HepG2 (cell line): Measurements from ENCODE around the gene EHBP1. TPM values are rescaled to one million over a fixed set of nuclear protein-coding genes. Genes with fewer than 3 reads are reported as not detected.

Experiments used
- ATAC-seq: fragments of 200-7000 bp; cut with Tn5 transposase; 3 replicates; pipeline ENCODE4 v1.9.1; 2020; ENCODE audit warnings: mild to moderate bottlenecking, moderate library complexity
- BruUV-seq: library from RNA; stranded (reverse); fragments of 400-500 nt; replicated peaks from 2 replicates; lab custom pipeline; 2021; lab: Mats Ljungman, UMichigan
- CTCF ChIA-PET: fragments of 300-600 bp; formaldehyde crosslinking; extraction: SDS; loops from one replicate; lab custom pipeline; 2021; ENCODE audit warnings: low total read pairs, inconsistent platforms, low intra/inter-chr PET ratio; lab: Yijun Ruan, JAX
- POLR2A ChIA-PET: fragments of 350-600 bp; sonication (Branson Sonifier 250); formaldehyde crosslinking; loops from one replicate; lab custom pipeline; 2020; ENCODE audit warnings: antibody characterized with exemption, inconsistent platforms; lab: Yijun Ruan, JAX
- DNase-seq: peaks from one replicate; pipeline ENCODE4 v3.0.0-alpha.2; 2015; ENCODE audit warnings: low spot score
- FAIRE-seq: peaks from 3 replicates; lab custom pipeline; 2011; peaks lifted over from hg19 to GRCh38; lab: Jason Lieb, UNC
- H2AFZ ChIP-seq: one replicate; pipeline ENCODE4 v1.6.1; 2011; ENCODE audit warnings: low read length, inconsistent platforms
- H3K27ac ChIP-seq: fragments of 300-600 bp; 3 replicates; pipeline ENCODE4 v1.8.0; 2011; ENCODE audit warnings: mixed run types, mild to moderate bottlenecking, mixed read lengths, low read length, inconsistent platforms; ENCODE audit not compliant: insufficient read depth; ENCODE audit errors: extremely low read length
- H3K27me3 ChIP-seq, 2 experiments: fragments of 200-600 bp in 1 of 2; 2 replicates in 1 of 2; 3 replicates in 1 of 2; pipeline versions ENCODE4 v1.6.0 to v1.8.0; 2011; ENCODE audit warnings: low read length in 2 of 2, mild to moderate bottlenecking in 2 of 2, moderate library complexity in 2 of 2, inconsistent platforms in 1 of 2; ENCODE audit not compliant: insufficient read depth in 2 of 2, control insufficient read depth in 1 of 2
- H3K36me3 ChIP-seq, 2 experiments: fragments of 200-600 bp in 1 of 2; replicated peaks in 1 of 2; 2 replicates in 1 of 2; 3 replicates in 1 of 2; pipeline versions ENCODE4 v1.5.1 to v1.8.0; 2011; ENCODE audit warnings: low read length in 2 of 2, inconsistent platforms in 1 of 2; ENCODE audit not compliant: insufficient read depth in 2 of 2, control insufficient read depth in 1 of 2
- H3K4me1 ChIP-seq: 2 replicates; pipeline ENCODE4 v1.5.1; 2012; ENCODE audit warnings: low read length, inconsistent platforms; ENCODE audit not compliant: insufficient read depth
- H3K4me2 ChIP-seq: 2 replicates; pipeline ENCODE4 v1.6.0; 2011; ENCODE audit warnings: low read depth, low read length, inconsistent platforms
- H3K4me3 ChIP-seq, 3 experiments: fragments of 200-600 bp in 1 of 3; sonication (generic), shearing (Covaris generic) in 1 of 3; replicated peaks in 1 of 3; 2 replicates each; pipeline ENCODE4 v1.5.1; 2011 to 2016; ENCODE audit warnings: low read length in 3 of 3, inconsistent platforms in 2 of 3, low read depth in 2 of 3, mild to moderate bottlenecking in 2 of 3, control low read depth in 1 of 3, mixed read lengths in 1 of 3; ENCODE audit not compliant: insufficient read depth in 1 of 3
- H3K79me2 ChIP-seq: one replicate; pipeline ENCODE4 v1.6.1; 2011; ENCODE audit warnings: low read length, inconsistent platforms; ENCODE audit not compliant: insufficient read depth
- H3K9ac ChIP-seq: 2 replicates; pipeline ENCODE4 v1.6.0; 2011; ENCODE audit warnings: mild to moderate bottlenecking, low read depth, low read length, inconsistent platforms; ENCODE audit not compliant: insufficient read depth
- H3K9me3 ChIP-seq: 2 replicates; pipeline ENCODE4 v1.5.1; 2012; ENCODE audit warnings: mild to moderate bottlenecking, low read length
- H4K20me1 ChIP-seq: 2 replicates; pipeline ENCODE4 v1.6.0; 2011; ENCODE audit warnings: inconsistent platforms, mild to moderate bottlenecking, low read length, moderate library complexity; ENCODE audit not compliant: insufficient read depth
- ADNP ChIP-seq: sonication (generic); formaldehyde crosslinking; IDR thresholded peaks from 2 replicates; pipeline ENCODE4 v1.4.0; 2020; ENCODE audit warnings: missing genetic modification reagents
- ATAD3A ChIP-seq: sonication (generic); formaldehyde crosslinking; IDR thresholded peaks from 2 replicates; pipeline ENCODE4 v1.4.0; 2020; ENCODE audit warnings: missing genetic modification reagents
- DPF2 ChIP-seq: sonication (generic); formaldehyde crosslinking; IDR thresholded peaks from 2 replicates; pipeline ENCODE4 v1.4.0; 2020; ENCODE audit warnings: mild to moderate bottlenecking, low read depth, missing genetic modification reagents, borderline replicate concordance
- HNRNPK ChIP-seq: fragments of 200-400 bp; formaldehyde crosslinking; IDR thresholded peaks from 2 replicates; pipeline ENCODE4 v1.6.1; 2018; ENCODE audit warnings: low read length, low read depth, moderate library complexity, mild to moderate bottlenecking; ENCODE audit not compliant: poor library complexity, severe bottlenecking
- KAT8 ChIP-seq: IDR thresholded peaks from 2 replicates; pipeline ENCODE4 v1.6.1; 2016; ENCODE audit warnings: missing genetic modification reagents, missing compliant biosample characterization
- NCOA2 ChIP-seq: sonication (generic); formaldehyde crosslinking; IDR thresholded peaks from 2 replicates; pipeline ENCODE4 v1.8.0; 2022; ENCODE audit warnings: inconsistent platforms
- NFKBIZ ChIP-seq: IDR thresholded peaks from 2 replicates; pipeline ENCODE4 v1.6.1; 2018; ENCODE audit warnings: missing genetic modification reagents, missing compliant biosample characterization
- NR1H2 ChIP-seq: sonication (generic); formaldehyde crosslinking; IDR thresholded peaks from 2 replicates; pipeline ENCODE4 v1.8.1; 2022; ENCODE audit warnings: low read depth, missing genetic modification reagents, borderline replicate concordance
- POLR2AphosphoS2 ChIP-seq: IDR thresholded peaks from 2 replicates; pipeline ENCODE4 v1.6.1; 2011; ENCODE audit warnings: low read depth, low read length, improper control_type of control experiment
- POLR2AphosphoS5 ChIP-seq: IDR thresholded peaks from 2 replicates; pipeline ENCODE4 v1.6.1; 2012; ENCODE audit warnings: low read depth, low read length
- RBM22 ChIP-seq: fragments of 200-400 bp; formaldehyde crosslinking; optimal IDR thresholded peaks from 2 replicates; pipeline ENCODE3; 2017; ENCODE audit warnings: mild to moderate bottlenecking, low read length, moderate library complexity
- SAFB2 ChIP-seq: sonication (generic); formaldehyde crosslinking; IDR thresholded peaks from 2 replicates; pipeline ENCODE4 v1.5.1; 2020; ENCODE audit warnings: missing genetic modification reagents, low read depth, mild to moderate bottlenecking, borderline replicate concordance
- SRSF4 ChIP-seq: fragments of 200-400 bp; formaldehyde crosslinking; IDR thresholded peaks from one replicate; pipeline ENCODE4 v1.6.1; 2018; ENCODE audit warnings: mild to moderate bottlenecking, low read depth, low read length, moderate library complexity; ENCODE audit not compliant: poor library complexity, severe bottlenecking
- SYNCRIP ChIP-seq: fragments of 200-400 bp; formaldehyde crosslinking; IDR thresholded peaks from 2 replicates; pipeline ENCODE4 v1.6.1; 2018; ENCODE audit warnings: mild to moderate bottlenecking, low read depth, low read length; ENCODE audit not compliant: insufficient read depth
- ZNF441 ChIP-seq: sonication (generic); formaldehyde crosslinking; IDR thresholded peaks from 2 replicates; pipeline ENCODE4 v1.7.0; 2021; ENCODE audit warnings: missing genetic modification reagents, borderline replicate concordance
- WGBS: methylation state at CpG from one replicate; pipeline ENCODE4 v1.1.6; 2017; ENCODE audit warnings: low lambda C conversion rate; 5-methylcytosine and 5-hydroxymethylcytosine counted together
- in situ Hi-C: cut with HindIII; loops from 2 replicates; pipeline ENCODE4 v1.10.0; 2017; ENCODE audit warnings: low pct_unique_long_range_greater_than_20kb; ENCODE audit not compliant: extremely low pct_ligation_motif_present
- intact Hi-C: fragments of 100-400 bp; cut with micrococcal nuclease; formaldehyde crosslinking; loops from one replicate; pipeline ENCODE4 v1.10.0; 2022; ENCODE audit not compliant: unreplicated experiment
- polyA plus RNA-seq, 8 experiments: library from polyadenylated mRNA; depleted of rRNA in 3 of 8; stranded (reverse) in 7 of 8; unstranded in 1 of 8; fragments of >200 nt; fragmentation: Illumina TruSeq in 4 of 8; extraction: Trizol in 4 of 8; gene quantifications; 2 replicates each; pipeline versions ENCODE4 v1.2.1 to v1.2.3, GENCODE V29; 2011 to 2016; ENCODE audit warnings: low read depth in 4 of 8, missing spikeins in 1 of 8, mixed read lengths in 1 of 8; ENCODE audit not compliant: insufficient read depth in 1 of 8
- total RNA-seq, 5 experiments: library from RNA; depleted of rRNA; stranded (reverse); fragments of >200 nt; fragmentation: Illumina TruSeq; extraction: Trizol; gene quantifications; 2 replicates each; pipeline ENCODE4 v1.2.3, GENCODE V29; 2016; ENCODE audit warnings: low read depth in 1 of 5
- TF ChIP-seq, protein P1 (sequence below): sonication (generic); formaldehyde crosslinking; IDR thresholded peaks from 2 replicates; pipeline ENCODE4 v1.5.0; 2020; ENCODE audit warnings: missing genetic modification reagents, mild to moderate bottlenecking, borderline replicate concordance
- TF ChIP-seq, protein P2 (sequence below): sonication (generic); formaldehyde crosslinking; IDR thresholded peaks from 2 replicates; pipeline ENCODE4 v1.5.1; 2020; ENCODE audit warnings: mild to moderate bottlenecking, missing genetic modification reagents, moderate library complexity
- TF ChIP-seq, protein P3 (sequence below): sonication (generic); formaldehyde crosslinking; IDR thresholded peaks from 2 replicates; pipeline ENCODE4 v1.4.0; 2020; ENCODE audit warnings: missing genetic modification reagents

The EHBP1 gene
- total and polyA plus RNA-seq, 2 of the 13 experiments (the other 11 are each of a cell fraction or from before 2014, with no cell fraction given), result 93.5 to 146 TPM

DNA sequence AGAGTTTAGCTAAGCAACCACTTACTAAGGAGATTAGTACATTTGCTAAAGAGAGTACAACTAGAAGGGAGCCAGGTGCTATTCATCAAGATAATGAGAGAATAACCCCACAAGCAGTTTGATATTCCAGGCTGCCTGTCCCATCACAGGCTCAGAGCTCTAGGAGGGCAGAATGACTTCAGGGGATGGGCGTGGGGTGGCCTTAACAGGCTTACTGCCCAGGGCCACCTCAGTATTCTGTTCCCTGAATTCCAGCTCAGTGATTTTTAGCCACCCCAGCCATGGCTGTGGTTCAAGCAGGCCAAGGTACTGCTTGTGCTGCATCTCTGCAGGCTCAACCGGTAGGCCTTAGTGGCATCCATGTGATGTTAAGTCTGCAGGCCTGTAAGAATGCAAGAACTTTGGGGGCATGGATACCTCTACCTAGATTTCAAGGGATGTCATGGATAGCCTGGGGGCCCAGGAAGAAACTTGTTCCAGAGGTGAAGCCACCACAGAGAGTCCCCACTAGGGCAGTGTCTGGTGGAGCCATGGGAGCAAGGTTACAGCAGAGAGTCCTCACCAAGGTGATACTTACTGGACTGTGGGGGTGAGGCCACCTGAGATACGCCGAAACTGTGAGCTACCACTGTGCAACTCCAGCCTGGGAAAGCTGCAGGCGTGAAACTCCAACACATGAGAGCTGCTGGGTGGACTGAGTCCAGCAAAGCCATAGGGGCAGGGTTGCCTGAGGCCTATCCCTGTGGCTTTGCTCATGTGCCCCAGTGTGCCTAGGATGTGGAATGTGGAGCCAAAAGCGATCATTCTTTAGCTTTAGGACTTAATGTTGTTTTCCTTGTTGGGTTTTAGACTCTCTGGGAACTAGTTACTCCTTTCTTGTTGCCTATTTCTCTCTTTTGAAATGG lies 107.7 kb downstream of the EHBP1 start:
- Histone ChIP-seq H3K27ac (no peak overlapping the region), H3K27me3 (no peaks in the 10 kb centered on the region), H3K79me2 (peaks cover 94% of the 10 kb centered on the region), H3K4me3 (no peak overlapping the region), H3K9ac (no peak overlapping the region), H3K4me1 (peaks cover 18% of the 10 kb centered on the region; the same call in 1 of the 2 replicates), H2AFZ (no peak overlapping the region), H3K9me3 (no peaks in the 10 kb centered on the region), H4K20me1 (peaks cover 78% of the 10 kb centered on the region), H3K36me3 (peaks cover 11 to 20% of the 10 kb centered on the region in 2 experiments), H3K4me2 (no peak overlapping the region)
- FAIRE-seq (no peak), DNase-seq (no peak), ATAC-seq (peak; percentile 66)
- ChIA-PET POLR2A (no interaction called here), CTCF (no interaction called here)
- in situ Hi-C loops (no loop called here), intact Hi-C loops (no loop called here)
- BruUV-seq, result no TSS peak
- WGBS, result 78% methylated on average over 6 of the region's 6 CpGs
- TF ChIP-seq ZNF441 (no peak), DPF2 (CRISPR knock-in tag) (no peak), NFKBIZ (no peak), SYNCRIP (no peak), ATAD3A (CRISPR knock-in tag) (no peak), NR1H2 (no peak), POLR2AphosphoS5 (no peak), NCOA2 (CRISPR knock-in tag) (no peak), SAFB2 (no peak), HNRNPK (no peak), KAT8 (CRISPR knock-in tag) (no peak), ADNP (CRISPR knock-in tag) (no peak), SRSF4 (no peak), POLR2AphosphoS2 (peak; percentile 80), RBM22 (peak; percentile 85)
- TF ChIP-seq, protein P1, sequence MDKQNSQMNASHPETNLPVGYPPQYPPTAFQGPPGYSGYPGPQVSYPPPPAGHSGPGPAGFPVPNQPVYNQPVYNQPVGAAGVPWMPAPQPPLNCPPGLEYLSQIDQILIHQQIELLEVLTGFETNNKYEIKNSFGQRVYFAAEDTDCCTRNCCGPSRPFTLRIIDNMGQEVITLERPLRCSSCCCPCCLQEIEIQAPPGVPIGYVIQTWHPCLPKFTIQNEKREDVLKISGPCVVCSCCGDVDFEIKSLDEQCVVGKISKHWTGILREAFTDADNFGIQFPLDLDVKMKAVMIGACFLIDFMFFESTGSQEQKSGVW (CRISPR knock-in tag), result no peak
- TF ChIP-seq, protein P2, sequence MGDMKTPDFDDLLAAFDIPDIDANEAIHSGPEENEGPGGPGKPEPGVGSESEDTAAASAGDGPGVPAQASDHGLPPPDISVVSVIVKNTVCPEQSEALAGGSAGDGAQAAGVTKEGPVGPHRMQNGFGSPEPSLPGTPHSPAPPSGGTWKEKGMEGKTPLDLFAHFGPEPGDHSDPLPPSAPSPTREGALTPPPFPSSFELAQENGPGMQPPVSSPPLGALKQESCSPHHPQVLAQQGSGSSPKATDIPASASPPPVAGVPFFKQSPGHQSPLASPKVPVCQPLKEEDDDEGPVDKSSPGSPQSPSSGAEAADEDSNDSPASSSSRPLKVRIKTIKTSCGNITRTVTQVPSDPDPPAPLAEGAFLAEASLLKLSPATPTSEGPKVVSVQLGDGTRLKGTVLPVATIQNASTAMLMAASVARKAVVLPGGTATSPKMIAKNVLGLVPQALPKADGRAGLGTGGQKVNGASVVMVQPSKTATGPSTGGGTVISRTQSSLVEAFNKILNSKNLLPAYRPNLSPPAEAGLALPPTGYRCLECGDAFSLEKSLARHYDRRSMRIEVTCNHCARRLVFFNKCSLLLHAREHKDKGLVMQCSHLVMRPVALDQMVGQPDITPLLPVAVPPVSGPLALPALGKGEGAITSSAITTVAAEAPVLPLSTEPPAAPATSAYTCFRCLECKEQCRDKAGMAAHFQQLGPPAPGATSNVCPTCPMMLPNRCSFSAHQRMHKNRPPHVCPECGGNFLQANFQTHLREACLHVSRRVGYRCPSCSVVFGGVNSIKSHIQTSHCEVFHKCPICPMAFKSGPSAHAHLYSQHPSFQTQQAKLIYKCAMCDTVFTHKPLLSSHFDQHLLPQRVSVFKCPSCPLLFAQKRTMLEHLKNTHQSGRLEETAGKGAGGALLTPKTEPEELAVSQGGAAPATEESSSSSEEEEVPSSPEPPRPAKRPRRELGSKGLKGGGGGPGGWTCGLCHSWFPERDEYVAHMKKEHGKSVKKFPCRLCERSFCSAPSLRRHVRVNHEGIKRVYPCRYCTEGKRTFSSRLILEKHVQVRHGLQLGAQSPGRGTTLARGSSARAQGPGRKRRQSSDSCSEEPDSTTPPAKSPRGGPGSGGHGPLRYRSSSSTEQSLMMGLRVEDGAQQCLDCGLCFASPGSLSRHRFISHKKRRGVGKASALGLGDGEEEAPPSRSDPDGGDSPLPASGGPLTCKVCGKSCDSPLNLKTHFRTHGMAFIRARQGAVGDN, result peak; percentile 36
- TF ChIP-seq, protein P3, sequence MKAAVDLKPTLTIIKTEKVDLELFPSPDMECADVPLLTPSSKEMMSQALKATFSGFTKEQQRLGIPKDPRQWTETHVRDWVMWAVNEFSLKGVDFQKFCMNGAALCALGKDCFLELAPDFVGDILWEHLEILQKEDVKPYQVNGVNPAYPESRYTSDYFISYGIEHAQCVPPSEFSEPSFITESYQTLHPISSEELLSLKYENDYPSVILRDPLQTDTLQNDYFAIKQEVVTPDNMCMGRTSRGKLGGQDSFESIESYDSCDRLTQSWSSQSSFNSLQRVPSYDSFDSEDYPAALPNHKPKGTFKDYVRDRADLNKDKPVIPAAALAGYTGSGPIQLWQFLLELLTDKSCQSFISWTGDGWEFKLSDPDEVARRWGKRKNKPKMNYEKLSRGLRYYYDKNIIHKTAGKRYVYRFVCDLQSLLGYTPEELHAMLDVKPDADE, result no peak
